AG09309 (cell line): ENCODE measurements around the gene GAPT.

ENCODE experiments used
- DNase-seq: peaks from one replicate; pipeline ENCODE4 v3.0.0-alpha.2; 2010; ENCODE audit warnings: low read depth
- H3K4me3 ChIP-seq: 2 replicates; pipeline ENCODE4 v1.5.1; 2011; ENCODE audit warnings: mild to moderate bottlenecking, low read depth, low read length, moderate library complexity; ENCODE audit not compliant: control insufficient read depth
- TF ChIP-seq, protein P1 (sequence below): IDR thresholded peaks from 2 replicates; pipeline ENCODE4 v1.5.1; 2011; ENCODE audit warnings: mild to moderate bottlenecking, low read depth, low read length, inconsistent platforms; ENCODE audit not compliant: insufficient read depth, control insufficient read depth; ENCODE audit errors: missing control alignments

GAPT gene

DNA sequence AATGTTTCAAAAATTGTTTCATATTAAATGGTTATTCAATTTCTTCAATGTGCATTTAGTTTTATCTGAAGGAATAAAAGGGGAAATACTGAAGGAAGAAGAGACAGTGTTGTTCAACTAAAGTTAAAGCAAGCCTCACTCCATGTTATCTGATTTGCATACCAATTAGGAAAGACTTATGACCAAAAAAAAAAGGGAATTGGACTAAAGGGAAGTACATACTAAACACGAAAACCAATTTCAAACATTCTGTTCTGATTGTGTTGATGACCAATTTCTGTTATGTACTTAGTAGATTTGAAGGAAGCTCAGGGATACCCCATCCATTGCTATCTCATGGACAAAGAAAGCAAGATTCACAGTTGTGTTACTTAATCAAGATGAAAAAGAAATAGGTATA is 4.9 kb upstream of the GAPT start:
- no peak for DNase-seq
- TF ChIP-seq, protein P1, sequence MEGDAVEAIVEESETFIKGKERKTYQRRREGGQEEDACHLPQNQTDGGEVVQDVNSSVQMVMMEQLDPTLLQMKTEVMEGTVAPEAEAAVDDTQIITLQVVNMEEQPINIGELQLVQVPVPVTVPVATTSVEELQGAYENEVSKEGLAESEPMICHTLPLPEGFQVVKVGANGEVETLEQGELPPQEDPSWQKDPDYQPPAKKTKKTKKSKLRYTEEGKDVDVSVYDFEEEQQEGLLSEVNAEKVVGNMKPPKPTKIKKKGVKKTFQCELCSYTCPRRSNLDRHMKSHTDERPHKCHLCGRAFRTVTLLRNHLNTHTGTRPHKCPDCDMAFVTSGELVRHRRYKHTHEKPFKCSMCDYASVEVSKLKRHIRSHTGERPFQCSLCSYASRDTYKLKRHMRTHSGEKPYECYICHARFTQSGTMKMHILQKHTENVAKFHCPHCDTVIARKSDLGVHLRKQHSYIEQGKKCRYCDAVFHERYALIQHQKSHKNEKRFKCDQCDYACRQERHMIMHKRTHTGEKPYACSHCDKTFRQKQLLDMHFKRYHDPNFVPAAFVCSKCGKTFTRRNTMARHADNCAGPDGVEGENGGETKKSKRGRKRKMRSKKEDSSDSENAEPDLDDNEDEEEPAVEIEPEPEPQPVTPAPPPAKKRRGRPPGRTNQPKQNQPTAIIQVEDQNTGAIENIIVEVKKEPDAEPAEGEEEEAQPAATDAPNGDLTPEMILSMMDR = no peak
- H3K4me3 ChIP-seq = no peak overlapping the region

DNA sequence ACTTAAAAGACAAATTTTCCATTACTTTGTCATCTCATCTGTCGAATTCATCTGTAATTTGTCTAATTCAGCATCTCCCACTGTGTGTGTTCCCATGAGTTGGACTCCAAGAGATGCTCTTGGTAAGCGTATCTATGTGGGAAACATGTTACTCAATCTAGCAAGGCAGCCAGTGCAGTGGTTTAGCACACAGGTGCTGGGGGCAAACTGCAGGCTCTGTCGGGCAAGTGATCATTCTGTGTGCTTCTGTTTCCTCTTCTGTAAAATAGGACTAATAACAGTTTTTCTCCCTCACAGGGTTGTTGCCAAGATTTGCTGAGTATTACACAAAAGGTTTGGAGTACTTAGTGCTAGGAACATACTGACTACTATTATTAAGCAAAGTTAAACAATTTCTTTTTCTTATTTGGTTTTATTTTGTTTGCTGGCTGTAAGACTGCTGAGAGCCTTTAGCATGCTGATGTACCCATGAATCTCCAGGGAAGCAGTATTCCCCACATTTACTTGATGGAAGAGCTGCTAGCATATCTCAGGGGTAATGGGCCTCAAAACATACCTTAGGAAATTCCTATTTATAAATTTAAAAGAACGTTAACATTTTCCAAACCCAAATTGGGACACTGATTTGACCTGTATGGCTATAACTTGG is 709 bp upstream of the GAPT start:
- DNase-seq = no peak
- TF ChIP-seq, protein P1 = no peak
- no peak overlapping the region for H3K4me3 ChIP-seq

DNA sequence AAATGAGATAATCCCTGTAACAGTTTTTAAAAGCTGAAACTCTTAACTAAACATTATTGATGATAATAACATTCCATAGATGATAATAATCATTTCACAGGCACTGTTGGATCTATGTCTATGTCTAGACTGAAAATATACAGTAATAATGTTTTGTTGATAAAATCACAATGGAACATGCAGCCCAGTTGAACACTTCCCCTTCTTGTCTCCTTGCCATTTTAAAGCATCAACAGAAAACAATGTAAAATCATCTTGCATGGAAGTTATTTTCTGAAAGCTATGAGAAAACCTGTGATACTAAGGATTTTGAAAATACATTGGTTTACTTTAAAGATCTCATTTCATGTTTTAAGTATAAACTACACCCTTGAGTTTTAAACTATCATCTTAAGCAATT is 1.9 kb downstream of the GAPT start:
- no peak for DNase-seq
- TF ChIP-seq, protein P1 = no peak
- H3K4me3 ChIP-seq = no peak overlapping the region

DNA sequence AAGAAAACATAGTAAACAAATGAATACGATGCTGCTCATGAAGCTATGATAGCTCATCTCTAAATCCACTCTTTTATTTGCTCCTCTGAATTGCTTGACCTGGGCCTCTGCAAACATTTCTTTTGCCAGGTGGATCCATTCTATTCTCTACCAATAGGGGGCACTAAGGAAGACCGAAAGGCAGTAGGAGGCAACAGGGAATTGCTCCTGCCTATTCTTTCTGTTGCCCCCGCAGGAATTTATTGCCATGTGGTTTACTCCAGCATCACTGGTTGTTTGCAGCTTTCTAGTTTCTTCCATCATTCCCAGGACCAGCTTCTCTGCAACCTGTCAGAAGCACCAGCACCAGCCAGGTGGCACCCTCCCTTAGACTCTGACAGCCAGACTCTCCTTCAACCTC is 5.3 kb downstream of the GAPT start:
- no peak for DNase-seq

DNA sequence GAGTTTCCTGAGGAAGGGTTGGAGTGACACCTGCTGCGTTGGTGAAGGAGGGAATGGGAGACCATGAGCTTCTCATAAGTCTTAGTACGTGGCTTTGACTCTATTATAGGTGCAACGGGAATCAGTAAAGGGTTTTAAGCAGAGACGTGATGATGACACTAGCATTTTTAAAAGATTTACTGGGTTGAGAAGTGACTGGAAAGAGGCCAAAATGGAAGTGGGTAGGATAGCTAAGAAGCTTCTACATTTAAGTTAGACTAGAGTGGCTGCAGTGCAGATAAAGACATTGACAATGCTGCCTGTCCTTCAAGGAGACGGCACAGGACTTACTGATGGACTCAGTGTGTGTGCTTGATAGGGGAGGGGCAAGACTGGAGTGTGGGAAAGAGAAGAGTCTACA is 6.2 kb downstream of the GAPT start:
- TF ChIP-seq, protein P1 = no peak
- DNase-seq = no peak
- no peak overlapping the region for H3K4me3 ChIP-seq

More for the DNA sequence above, 5.3 kb downstream of the GAPT start:
- no peak overlapping the region for H3K4me3 ChIP-seq
- TF ChIP-seq, protein P1 = no peak

DNA sequence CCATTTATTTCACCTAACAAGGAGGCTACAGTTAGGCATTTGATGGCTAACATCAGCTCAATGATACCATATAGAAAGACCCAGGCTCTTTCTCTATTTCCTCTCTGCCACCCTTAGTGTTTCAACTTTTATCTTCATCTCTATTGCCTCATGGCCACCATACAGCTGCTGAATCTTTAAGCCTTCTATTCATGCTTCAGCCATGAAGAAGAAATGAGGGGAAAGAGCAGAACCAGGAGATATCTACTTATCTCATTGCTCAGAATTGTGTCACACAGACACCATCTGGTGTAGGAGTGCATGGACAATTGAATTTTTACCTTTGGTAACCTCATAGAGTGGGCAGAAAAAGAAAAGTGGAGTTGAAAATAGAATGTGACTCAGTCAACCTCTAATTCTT is 6.7 kb downstream of the GAPT start:
- no peak overlapping the region for H3K4me3 ChIP-seq
- DNase-seq = no peak
- TF ChIP-seq, protein P1 = no peak
